BJ (cell line): ENCODE results near the gene CACNA1I. TPM values are rescaled to one million over a fixed set of nuclear protein-coding genes. Genes with fewer than 3 reads are reported as not detected.

Experiments used
- CTCF ChIA-PET: fragments of 350-600 bp; formaldehyde crosslinking; extraction: SDS; loops from one replicate; lab custom pipeline; 2021; ENCODE audit warnings: antibody characterized with exemption, inconsistent platforms; lab: Yijun Ruan, JAX
- POLR2A ChIA-PET: fragments of 300-600 bp; sonication (Branson Sonifier 250); formaldehyde crosslinking; extraction: SDS; loops from one replicate; lab custom pipeline; 2021; ENCODE audit warnings: antibody characterized with exemption; lab: Charles Lee
- DNase-seq: peaks from one replicate; pipeline ENCODE4 v3.0.0-alpha.2; 2011; ENCODE audit warnings: low read depth
- H3K27me3 ChIP-seq: 2 replicates; pipeline ENCODE4 v1.6.0; 2011; ENCODE audit warnings: low read length; ENCODE audit not compliant: control insufficient read depth, insufficient read depth
- H3K36me3 ChIP-seq: 2 replicates; pipeline ENCODE4 v1.5.1; 2011; ENCODE audit warnings: low read length; ENCODE audit not compliant: control insufficient read depth, insufficient read depth
- H3K4me3 ChIP-seq: 2 replicates; pipeline ENCODE4 v1.5.1; 2011; ENCODE audit warnings: low read depth, mild to moderate bottlenecking, control low read depth, low read length
- polyA plus RNA-seq: library from polyadenylated mRNA; depleted of rRNA; stranded (reverse); fragments of >200 nt; gene quantifications from 2 replicates; pipeline ENCODE4 v1.2.3, GENCODE V29; 2011
- TF ChIP-seq, protein P1 (sequence below): IDR thresholded peaks from 2 replicates; pipeline ENCODE4 v1.5.1; 2011; ENCODE audit warnings: low read depth, mild to moderate bottlenecking, control low read depth, inconsistent platforms, low read length, moderate library complexity; ENCODE audit not compliant: insufficient read depth

CACNA1I gene
- polyA plus RNA-seq, 1 experiment: 0.01 TPM

DNA sequence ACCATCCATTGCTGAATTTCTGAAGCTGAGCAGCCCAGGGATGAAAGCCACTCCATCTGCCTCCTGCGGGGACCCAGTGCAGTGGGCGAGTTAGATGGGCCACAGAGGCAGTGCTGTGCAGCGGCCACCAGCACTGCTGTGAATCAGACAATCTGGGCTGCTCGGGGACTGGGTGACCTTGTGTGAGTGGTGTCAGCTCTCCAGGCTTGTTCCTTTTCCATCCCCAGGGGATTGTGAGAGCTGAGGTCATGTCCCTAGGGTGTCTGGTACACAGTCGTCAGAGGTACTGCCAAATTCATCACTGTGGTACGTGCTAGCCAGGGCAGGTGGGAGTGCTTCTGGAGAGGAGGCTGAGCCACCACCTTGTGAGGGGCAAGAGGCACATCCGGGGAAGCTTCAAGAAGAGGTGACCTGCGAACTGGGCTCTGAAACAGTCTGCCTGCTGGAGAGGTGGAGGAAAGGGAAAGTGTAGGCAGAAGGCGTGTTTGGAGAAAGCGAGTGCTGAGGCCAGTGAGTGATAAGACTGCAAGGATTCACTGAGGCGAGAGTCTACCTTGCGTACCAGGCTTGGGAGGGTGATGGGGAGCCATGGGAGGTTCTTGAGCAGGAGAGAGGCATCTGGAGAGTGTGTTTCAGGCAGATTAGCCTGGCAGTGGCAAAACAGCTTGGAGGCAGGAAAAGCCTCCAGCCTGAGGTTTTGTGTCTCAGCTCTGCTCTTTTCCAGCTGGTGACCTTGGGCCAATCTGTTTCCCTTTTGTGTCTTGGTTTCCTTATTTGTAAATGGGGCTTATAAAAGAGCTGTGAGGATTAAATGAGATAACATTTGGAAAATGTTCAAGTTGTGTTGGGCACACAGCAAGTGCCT, 22.7 kb downstream of the CACNA1I start:
- DNase-seq: no peak
- TF ChIP-seq, protein P1, sequence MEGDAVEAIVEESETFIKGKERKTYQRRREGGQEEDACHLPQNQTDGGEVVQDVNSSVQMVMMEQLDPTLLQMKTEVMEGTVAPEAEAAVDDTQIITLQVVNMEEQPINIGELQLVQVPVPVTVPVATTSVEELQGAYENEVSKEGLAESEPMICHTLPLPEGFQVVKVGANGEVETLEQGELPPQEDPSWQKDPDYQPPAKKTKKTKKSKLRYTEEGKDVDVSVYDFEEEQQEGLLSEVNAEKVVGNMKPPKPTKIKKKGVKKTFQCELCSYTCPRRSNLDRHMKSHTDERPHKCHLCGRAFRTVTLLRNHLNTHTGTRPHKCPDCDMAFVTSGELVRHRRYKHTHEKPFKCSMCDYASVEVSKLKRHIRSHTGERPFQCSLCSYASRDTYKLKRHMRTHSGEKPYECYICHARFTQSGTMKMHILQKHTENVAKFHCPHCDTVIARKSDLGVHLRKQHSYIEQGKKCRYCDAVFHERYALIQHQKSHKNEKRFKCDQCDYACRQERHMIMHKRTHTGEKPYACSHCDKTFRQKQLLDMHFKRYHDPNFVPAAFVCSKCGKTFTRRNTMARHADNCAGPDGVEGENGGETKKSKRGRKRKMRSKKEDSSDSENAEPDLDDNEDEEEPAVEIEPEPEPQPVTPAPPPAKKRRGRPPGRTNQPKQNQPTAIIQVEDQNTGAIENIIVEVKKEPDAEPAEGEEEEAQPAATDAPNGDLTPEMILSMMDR: no peak
- no peak overlapping the region for H3K4me3 ChIP-seq
- POLR2A ChIA-PET: interaction anchor here (0.6 kb wide), 1 partner anchor 528 kb away, joined by 5 read pairs; no protein-coding TSS in a partner anchor
- CTCF ChIA-PET: interaction anchor here (0.8 to 1.1 kb wide), 2 partner anchors 22 to 79 kb away, joined by 3 read pairs; no protein-coding TSS in a partner anchor
- H3K36me3 ChIP-seq: no peaks in the 10 kb centered on the region
- H3K27me3 ChIP-seq: peaks cover 8% of the 10 kb centered on the region

DNA sequence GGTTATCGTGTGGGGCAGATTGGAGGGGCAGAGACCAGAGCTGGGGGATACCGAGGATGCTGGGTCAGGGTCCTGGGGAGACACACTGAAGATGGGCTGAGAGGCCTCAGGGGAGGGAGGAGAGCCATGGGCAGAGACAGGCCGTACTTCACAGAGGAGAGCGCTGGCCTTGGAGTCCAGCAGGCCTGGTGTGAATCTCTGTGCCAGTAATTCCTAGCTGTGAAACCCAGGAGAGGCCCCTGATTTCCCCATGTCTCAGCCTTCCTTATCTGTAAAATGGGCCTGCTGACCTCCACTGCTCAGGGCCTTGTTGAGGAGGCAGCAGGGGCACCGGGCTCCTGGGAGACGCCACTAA, 23.4 kb downstream of the CACNA1I start:
- H3K4me3 ChIP-seq: no peak overlapping the region
- CTCF ChIA-PET: interaction anchor here (0.8 to 1.1 kb wide), 2 partner anchors 22 to 79 kb away, joined by 3 read pairs; no protein-coding TSS in a partner anchor
- no peak for DNase-seq
- TF ChIP-seq, protein P1: no peak
- peaks cover 8% of the 10 kb centered on the region for H3K27me3 ChIP-seq
- H3K36me3 ChIP-seq: no peaks in the 10 kb centered on the region
- POLR2A ChIA-PET: interaction anchor here (0.6 kb wide), 1 partner anchor 527 kb away, joined by 5 read pairs; no protein-coding TSS in a partner anchor

DNA sequence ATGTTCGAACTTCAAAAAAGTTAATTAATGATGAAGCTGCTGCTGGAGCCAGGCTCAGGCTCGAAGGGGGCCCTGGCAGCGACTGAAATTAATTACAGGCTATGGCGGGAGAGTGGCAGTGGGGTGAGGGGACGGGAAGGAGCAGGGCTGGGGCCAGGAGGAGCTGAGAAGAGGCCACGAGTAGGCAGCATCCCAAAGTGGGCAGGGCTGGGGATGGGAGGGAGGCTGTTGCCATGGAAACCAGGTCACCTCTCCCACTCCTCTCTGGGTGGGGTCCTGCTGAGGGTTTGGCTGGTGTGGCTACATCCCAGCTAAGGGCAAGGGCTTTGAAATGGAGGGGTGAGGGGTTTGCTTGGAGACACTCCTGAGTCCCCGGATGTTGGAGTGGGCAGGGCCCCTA, 23.9 kb downstream of the CACNA1I start:
- Histone ChIP-seq H3K4me3 (no peak overlapping the region), H3K27me3 (peaks cover 8% of the 10 kb centered on the region), H3K36me3 (no peaks in the 10 kb centered on the region)
- POLR2A ChIA-PET: no interaction called here
- no peak for DNase-seq
- TF ChIP-seq, protein P1: no peak
- CTCF ChIA-PET: interaction anchor here (0.8 to 1.1 kb wide), 2 partner anchors 21 to 80 kb away, joined by 3 read pairs; no protein-coding TSS in a partner anchor

DNA sequence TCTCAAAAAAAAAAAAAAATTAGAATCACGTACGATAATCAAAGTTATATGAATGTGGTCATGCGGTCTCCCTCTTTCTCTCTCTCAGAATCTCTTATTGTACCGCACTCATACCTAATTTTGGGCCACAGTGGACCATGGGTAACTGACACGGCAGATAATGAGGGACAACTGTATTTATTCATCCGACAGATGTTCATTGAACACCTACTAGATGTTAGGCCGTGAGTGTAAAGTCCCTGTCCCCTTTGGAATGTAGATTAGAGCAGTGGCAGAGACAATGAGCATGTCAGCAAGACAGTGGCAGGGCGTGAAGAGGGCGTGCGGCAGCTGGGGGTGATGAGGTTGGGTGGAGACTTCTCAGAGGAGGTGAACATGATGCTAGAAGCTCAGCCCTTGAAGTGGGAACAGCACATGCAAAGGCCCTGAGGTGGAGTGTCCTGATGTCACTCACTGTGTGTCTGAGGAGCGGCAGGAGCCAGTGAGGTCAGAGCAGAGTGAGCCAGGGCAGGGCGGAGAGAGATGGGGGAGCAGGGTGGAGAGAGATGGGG, 25.1 kb downstream of the CACNA1I start:
- ChIA-PET POLR2A (no interaction called here), CTCF (no interaction called here)
- Histone ChIP-seq H3K27me3 (peaks cover 8% of the 10 kb centered on the region), H3K36me3 (no peaks in the 10 kb centered on the region), H3K4me3 (no peak overlapping the region)
- TF ChIP-seq, protein P1: no peak
- DNase-seq: no peak

DNA sequence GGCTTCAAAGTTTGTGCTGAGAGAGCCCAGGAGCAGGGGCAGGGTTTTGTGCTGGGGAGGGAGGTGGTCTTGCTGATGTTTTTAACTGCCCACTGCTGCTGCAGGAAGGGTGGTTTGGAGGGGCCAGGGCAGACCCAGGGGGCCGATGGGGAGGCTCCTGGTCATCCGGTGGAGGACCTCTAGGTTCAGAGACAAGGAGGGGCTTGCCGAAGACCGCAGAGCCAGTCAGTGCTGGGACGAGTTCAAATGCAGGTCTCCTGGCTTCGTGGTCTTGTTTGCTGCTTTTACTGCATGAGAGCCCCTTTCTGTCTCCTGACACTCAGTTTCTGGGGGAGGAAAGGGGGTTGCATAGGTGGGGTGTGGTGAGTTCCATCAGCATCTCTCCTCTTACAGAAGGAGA, 26.0 kb downstream of the CACNA1I start:
- H3K4me3 ChIP-seq: no peak overlapping the region
- no peak for DNase-seq
- ChIA-PET CTCF (no interaction called here), POLR2A (no interaction called here)
- TF ChIP-seq, protein P1: no peak
- no peaks in the 10 kb centered on the region for H3K36me3 ChIP-seq
- peaks cover 10% of the 10 kb centered on the region for H3K27me3 ChIP-seq
